Erythroblast (primary cell): Measurements from ENCODE around the gene MT1E.

Experiments
- GATA1 ChIP-seq: IDR thresholded peaks from 2 replicates; pipeline ENCODE4 v1.6.1; 2011; ENCODE audit warnings: low read depth, mild to moderate bottlenecking, control low read depth, low read length, moderate library complexity
- POLR2A ChIP-seq: IDR thresholded peaks from 2 replicates; pipeline ENCODE4 v1.6.1; 2011; ENCODE audit warnings: mild to moderate bottlenecking, low read length

DNA sequence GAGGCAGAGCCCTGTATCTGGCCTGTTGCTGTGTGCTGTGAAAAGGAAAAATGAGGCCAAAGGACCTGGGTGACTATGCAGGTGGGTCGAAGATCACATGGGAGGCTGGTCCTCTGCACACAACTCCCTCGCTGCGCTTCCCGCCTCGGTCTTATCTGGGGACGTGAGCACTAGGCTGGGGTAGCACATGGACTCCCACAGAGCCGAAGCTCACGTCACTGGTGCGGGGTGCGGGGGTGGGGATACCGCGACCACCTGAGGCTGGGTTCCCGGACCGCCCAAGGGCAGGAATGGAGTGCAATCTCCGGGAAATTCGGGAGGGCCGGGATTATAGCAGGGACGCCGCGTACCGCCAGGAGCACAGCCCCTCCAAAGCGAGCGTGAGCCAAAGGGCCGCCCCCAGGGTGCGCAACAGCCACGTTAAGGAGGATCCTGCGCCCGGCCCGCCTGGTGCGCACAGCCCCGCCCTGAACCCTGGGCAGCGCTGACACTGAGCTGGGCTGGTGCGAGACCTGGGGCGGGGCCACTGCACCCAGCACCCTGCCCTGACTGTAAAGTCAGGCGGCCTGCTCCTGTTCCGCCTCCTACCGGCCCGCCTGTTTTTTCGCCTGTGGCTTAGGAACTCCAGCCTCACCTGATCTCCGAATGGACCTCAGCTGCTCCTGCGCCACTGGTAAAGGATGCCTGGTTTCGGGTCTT, 17.6 kb downstream of the MT1E start:
- TF ChIP-seq POLR2A (no peak), GATA1 (no peak)
